Esophagus muscularis mucosa (tissue), 4 donors: ENCODE measurements around the gene GPR132. TPM values are rescaled to one million over a fixed set of nuclear protein-coding genes. Genes with fewer than 3 reads are reported as not detected.

Experiments
- DNase-seq: peaks from one replicate; pipeline ENCODE4 v3.0.0-alpha.2; 2017; ENCODE audit errors: extremely low spot score
- H3K27ac ChIP-seq, 4 donors: fragments of 200-600 bp; sonication (generic); replicated peaks in 1 of 4; 1 replicate in 3 of 4; 2 replicates in 1 of 4; pipeline ENCODE4 v1.5.1; 2016 to 2019; ENCODE audit warnings: mild to moderate bottlenecking in 1 of 4
- H3K27me3 ChIP-seq, 4 donors: fragments of 200-600 bp; sonication (generic); one replicate each; pipeline versions ENCODE4 v1.5.1 to v1.6.0; 2016 to 2019
- H3K36me3 ChIP-seq, 4 donors: fragments of 200-600 bp; sonication (generic); one replicate each; pipeline ENCODE4 v1.5.1; 2016 to 2019
- H3K4me1 ChIP-seq, 4 donors: fragments of 200-600 bp; sonication (generic); one replicate each; pipeline ENCODE4 v1.5.1; 2016 to 2019
- H3K4me3 ChIP-seq, 4 donors: fragments of 200-600 bp; sonication (generic); 1 replicate in 2 of 4; 2 replicates in 2 of 4; pipeline ENCODE4 v1.5.1; 2016 to 2019; ENCODE audit warnings: mild to moderate bottlenecking in 4 of 4, moderate library complexity in 1 of 4
- H3K9me3 ChIP-seq, 4 donors: fragments of 200-600 bp; sonication (generic); 1 replicate in 3 of 4; 2 replicates in 1 of 4; pipeline ENCODE4 v1.5.1; 2016 to 2019
- CTCF ChIP-seq, 3 experiments: fragments of 200-600 bp in 2 of 3; fragments of 450-650 bp in 1 of 3; sonication (generic) in 2 of 3; IDR thresholded peaks; one replicate each; pipeline ENCODE4 v1.5.1; 2017 to 2019; ENCODE audit warnings: antibody characterized with exemption in 3 of 3, mild to moderate bottlenecking in 2 of 3, moderate library complexity in 1 of 3
- EP300 ChIP-seq: sonication (generic); formaldehyde crosslinking; IDR thresholded peaks from one replicate; pipeline ENCODE4 v1.6.1; 2017; ENCODE audit warnings: antibody characterized with exemption
- POLR2A ChIP-seq: fragments of 450-650 bp; IDR thresholded peaks from one replicate; pipeline ENCODE4 v1.6.1; 2017; ENCODE audit warnings: antibody characterized with exemption, moderate library complexity, mild to moderate bottlenecking, low read depth
- POLR2AphosphoS5 ChIP-seq, 2 donors: sonication (generic); formaldehyde crosslinking; IDR thresholded peaks; one replicate each; pipeline ENCODE4 v1.6.1; 2017; ENCODE audit warnings: antibody characterized with exemption in 2 of 2
- WGBS: methylation state at CpG from one replicate; pipeline ENCODE4 v1.1.5; 2018; 5-methylcytosine and 5-hydroxymethylcytosine counted together
- intact Hi-C: fragments of 100-400 bp; cut with DNase I; formaldehyde crosslinking; loops from one replicate; pipeline ENCODE4 v1.15.1; 2023
- total RNA-seq, 4 donors: library from RNA; depleted of rRNA; stranded (reverse); fragments of >200 nt; gene quantifications; one replicate each; pipeline versions ENCODE4 v1.1.0 to v1.2.1, GENCODE V29; 2016

GPR132 gene
- total RNA-seq, 4 donors from 2014 or later, result 1.2 to 8.0 (median 2.1) TPM

GRCh38 chr14:105089746-105090492 lies 24.7 kb upstream of the GPR132 start:
- intact Hi-C loops, result loop anchor here (5.0 kb wide), 1 partner anchor 77 kb away; the partner anchor contains the start of gene JAG2
- H3K36me3 ChIP-seq, result no peaks in the 10 kb centered on the region
- peaks cover 0 to 6% (median 0%) of the 10 kb centered on the region in 4 donors for H3K27me3 ChIP-seq
- TF ChIP-seq POLR2A (no peak), EP300 (no peak), CTCF (IDR thresholded peaks at IDR 0.05) (no peak), POLR2AphosphoS5 (IDR thresholded peaks at IDR 0.05) (no peak)
- H3K4me1 ChIP-seq, result peaks cover 61 to 85% (median 78%) of the 10 kb centered on the region in 4 donors
- H3K9me3 ChIP-seq, result no peaks in the 10 kb centered on the region
- WGBS, result 80% methylated on average over 7 of the region's 15 CpGs
- DNase-seq, result no peak
- peak overlapping the region; percentile 88 to 95 (median 92) for H3K27ac ChIP-seq
- H3K4me3 ChIP-seq, result no peak overlapping the region

- Histone ChIP-seq H3K27me3 (peaks cover 0 to 6% (median 0%) of the 10 kb centered on the region in 4 donors), H3K27ac (peak overlapping the region; percentile 59 to 88 (median 80)), H3K9me3 (no peaks in the 10 kb centered on the region), H3K36me3 (no peaks in the 10 kb centered on the region), H3K4me3 (no peak overlapping the region), H3K4me1 (peaks cover 56 to 79% (median 72%) of the 10 kb centered on the region in 4 donors)
- 87% methylated on average over 6 of the region's 24 CpGs for WGBS
- intact Hi-C loops, result no loop called here
- no peak for DNase-seq
- TF ChIP-seq POLR2AphosphoS5 (IDR thresholded peaks at IDR 0.05) (no peak), EP300 (no peak), CTCF (IDR thresholded peaks at IDR 0.05) (no peak), POLR2A (no peak)
Measured at GRCh38 chr14:105088812-105089745, 23.8 kb upstream of the GPR132 start.

GRCh38 chr14:105087963-105088811 lies 23.0 kb upstream of the GPR132 start:
- H3K4me3 ChIP-seq, result peak overlapping the region; percentile 56 to 65 (median 59)
- peak overlapping the region; percentile 59 to 83 (median 74) for H3K27ac ChIP-seq

More at GRCh38 chr14:105087963-105088811, 23.0 kb upstream of the GPR132 start:
- H3K36me3 ChIP-seq, result no peaks in the 10 kb centered on the region
- DNase-seq, result no peak
- H3K9me3 ChIP-seq, result no peaks in the 10 kb centered on the region
- TF ChIP-seq POLR2AphosphoS5 (IDR thresholded peaks at IDR 0.05) (no peak), CTCF (IDR thresholded peaks at IDR 0.05) (no peak), EP300 (no peak), POLR2A (no peak)
- 23% methylated on average over 6 of the region's 44 CpGs for WGBS
- intact Hi-C loops, result no loop called here
- peaks cover 0 to 6% (median 0%) of the 10 kb centered on the region in 4 donors for H3K27me3 ChIP-seq
- peaks cover 52 to 73% (median 65%) of the 10 kb centered on the region in 4 donors for H3K4me1 ChIP-seq
